ENCODE data around the gene TBC1D22A.

TBC1D22A gene

DNA sequence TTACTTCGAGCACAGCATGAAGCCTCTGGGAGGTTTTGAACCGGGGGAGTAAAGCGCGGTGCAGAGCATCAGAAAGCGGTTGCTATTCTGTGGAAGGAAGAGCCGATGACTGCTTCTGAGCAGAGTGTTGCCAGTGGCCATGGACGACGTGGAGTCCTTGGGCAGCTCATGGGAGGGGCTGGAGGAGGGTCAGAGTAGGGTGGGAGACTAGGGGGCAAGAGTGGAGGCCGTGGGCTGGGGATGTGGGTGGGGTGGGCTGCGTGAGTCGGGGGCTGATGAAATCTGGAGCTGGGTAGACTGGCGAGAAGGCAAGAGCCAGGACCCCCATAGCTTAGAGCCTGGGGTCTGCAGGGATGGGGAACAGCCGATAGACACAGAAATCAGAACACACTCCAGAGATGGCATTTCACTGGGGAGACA lies 40.2 kb downstream of the TBC1D22A start:
- no peaks in the 10 kb centered on the region for H3K27me3 ChIP-seq (ENCODE audit: control insufficient read depth in 1 of 2, insufficient read depth in 2 of 2, low read length in 2 of 2)
- H3K4me3 ChIP-seq (ENCODE audit: low read length in 2 of 2): no peak overlapping the region
- peaks cover 17 to 25% of the 10 kb centered on the region in 2 donors for H3K36me3 ChIP-seq (ENCODE audit: control insufficient read depth in 2 of 2, insufficient read depth in 2 of 2, low read length in 2 of 2)
- no peaks in the 10 kb centered on the region for H3K4me1 ChIP-seq (ENCODE audit: control insufficient read depth, insufficient read depth, low read length)
- H3K9ac ChIP-seq (ENCODE audit: low read length in 2 of 2): no peak overlapping the region
- H3K27ac ChIP-seq (ENCODE audit: low read length): no peak overlapping the region
- no peaks in the 10 kb centered on the region for H3K9me3 ChIP-seq (ENCODE audit: control insufficient read depth in 2 of 2, low read length in 2 of 2)

DNA sequence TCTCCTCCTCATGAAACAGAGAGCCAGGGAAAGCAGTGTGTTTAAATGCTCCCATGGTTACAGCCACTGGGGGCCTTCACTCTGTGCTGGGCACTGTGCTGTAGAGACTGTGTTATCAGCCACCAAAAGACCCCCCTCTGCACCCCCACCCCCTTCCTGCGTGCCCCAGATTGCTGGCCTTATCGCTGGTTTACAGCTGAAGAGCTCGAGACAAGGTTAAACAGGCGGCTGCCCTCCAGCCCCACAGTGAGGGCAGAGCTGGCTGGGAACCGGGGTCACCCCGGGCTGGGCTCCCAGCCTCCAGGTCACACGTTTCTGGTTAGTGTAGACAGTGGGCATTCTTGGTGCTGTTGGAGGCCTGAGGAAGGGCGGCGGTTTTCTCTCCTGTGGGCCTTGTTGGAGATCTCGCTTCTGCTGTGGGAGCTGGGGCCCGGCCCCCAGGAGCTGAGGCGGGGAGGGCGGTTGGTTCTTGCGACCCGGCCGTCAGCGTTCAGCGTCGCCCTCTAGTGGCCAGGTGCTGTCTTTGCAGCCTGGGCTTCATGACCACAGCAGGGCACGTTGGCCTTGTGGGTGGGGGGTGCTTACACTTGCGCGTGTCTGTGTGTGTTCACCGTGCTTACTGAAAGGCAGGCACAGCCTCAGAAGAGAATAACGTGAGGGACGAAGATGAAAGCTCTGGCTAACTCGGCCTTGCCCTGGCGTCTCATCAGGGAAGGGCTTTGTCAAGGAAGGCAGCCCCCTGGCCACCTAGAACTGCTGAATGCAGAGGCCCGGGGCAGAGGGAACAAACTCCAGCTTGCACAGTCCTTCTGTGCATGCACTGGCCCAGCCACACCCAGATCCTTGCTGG lies 40.8 kb downstream of the TBC1D22A start:
- H3K27me3 ChIP-seq (ENCODE audit: control insufficient read depth in 1 of 2, insufficient read depth in 2 of 2, low read length in 2 of 2): no peaks in the 10 kb centered on the region
- H3K27ac ChIP-seq (ENCODE audit: low read length): no peak overlapping the region
- H3K4me1 ChIP-seq (ENCODE audit: control insufficient read depth, insufficient read depth, low read length): no peaks in the 10 kb centered on the region
- H3K9ac ChIP-seq (ENCODE audit: low read length in 2 of 2): no peak overlapping the region
- H3K4me3 ChIP-seq (ENCODE audit: low read length in 2 of 2): no peak overlapping the region
- H3K9me3 ChIP-seq (ENCODE audit: control insufficient read depth in 2 of 2, low read length in 2 of 2): no peaks in the 10 kb centered on the region
- H3K36me3 ChIP-seq (ENCODE audit: control insufficient read depth in 2 of 2, insufficient read depth in 2 of 2, low read length in 2 of 2): peaks cover 16 to 20% of the 10 kb centered on the region in 2 donors

DNA sequence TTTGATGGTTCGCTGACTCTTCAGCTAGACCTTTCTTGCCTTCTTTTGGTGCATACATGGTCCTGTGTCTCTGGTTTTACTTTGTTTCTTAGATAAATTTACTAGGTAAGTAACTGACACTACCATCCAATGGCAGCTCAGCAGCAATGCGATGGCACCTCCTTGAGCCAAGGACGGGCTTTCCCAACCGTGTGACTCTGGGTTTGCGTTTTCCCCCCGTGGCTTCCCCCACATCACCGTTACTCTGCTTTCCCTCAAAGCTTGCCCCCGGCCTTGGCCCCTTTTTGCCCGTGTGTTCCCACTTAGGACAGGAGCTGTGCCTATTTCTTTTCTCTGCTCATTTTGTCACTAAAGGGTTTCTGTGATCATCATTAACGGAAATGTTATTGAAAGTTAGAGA lies 41.5 kb downstream of the TBC1D22A start:
- Histone ChIP-seq H3K27ac (ENCODE audit: low read length) (no peak overlapping the region), H3K4me3 (ENCODE audit: low read length in 2 of 2) (no peak overlapping the region), H3K27me3 (ENCODE audit: control insufficient read depth in 1 of 2, insufficient read depth in 2 of 2, low read length in 2 of 2) (no peaks in the 10 kb centered on the region), H3K36me3 (ENCODE audit: control insufficient read depth in 2 of 2, insufficient read depth in 2 of 2, low read length in 2 of 2) (peaks cover 16 to 20% of the 10 kb centered on the region in 2 donors), H3K4me1 (ENCODE audit: control insufficient read depth, insufficient read depth, low read length) (no peaks in the 10 kb centered on the region), H3K9me3 (ENCODE audit: control insufficient read depth in 2 of 2, low read length in 2 of 2) (no peaks in the 10 kb centered on the region), H3K9ac (ENCODE audit: low read length in 2 of 2) (no peak overlapping the region)

DNA sequence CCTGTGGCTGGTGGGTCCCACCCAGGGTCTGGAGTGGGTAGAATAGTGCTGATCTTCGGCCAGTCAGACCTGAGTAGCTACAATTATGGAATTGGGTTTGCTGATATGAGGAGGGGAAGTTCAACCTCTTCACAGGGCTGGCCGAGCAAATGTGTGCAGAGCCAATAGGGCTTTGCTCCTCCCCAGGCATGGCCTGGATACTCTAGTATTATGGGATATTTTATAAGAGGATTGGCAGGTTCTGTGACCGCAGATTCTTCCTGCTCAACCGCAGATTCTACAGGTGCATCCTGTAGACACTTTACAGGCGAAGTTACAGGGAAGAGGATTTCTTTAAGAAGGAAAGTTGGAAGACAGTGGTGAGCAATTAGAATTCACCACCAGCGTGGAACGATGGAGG lies 44.3 kb downstream of the TBC1D22A start:
- Histone ChIP-seq H3K9me3 (ENCODE audit: control insufficient read depth in 2 of 2, low read length in 2 of 2) (no peaks in the 10 kb centered on the region), H3K9ac (ENCODE audit: low read length in 2 of 2) (no peak overlapping the region), H3K27ac (ENCODE audit: low read length) (no peak overlapping the region), H3K27me3 (ENCODE audit: control insufficient read depth in 1 of 2, insufficient read depth in 2 of 2, low read length in 2 of 2) (no peaks in the 10 kb centered on the region), H3K36me3 (ENCODE audit: control insufficient read depth in 2 of 2, insufficient read depth in 2 of 2, low read length in 2 of 2) (peaks cover 5 to 15% of the 10 kb centered on the region in 2 donors), H3K4me1 (ENCODE audit: control insufficient read depth, insufficient read depth, low read length) (no peaks in the 10 kb centered on the region), H3K4me3 (ENCODE audit: low read length in 2 of 2) (no peak overlapping the region)

DNA sequence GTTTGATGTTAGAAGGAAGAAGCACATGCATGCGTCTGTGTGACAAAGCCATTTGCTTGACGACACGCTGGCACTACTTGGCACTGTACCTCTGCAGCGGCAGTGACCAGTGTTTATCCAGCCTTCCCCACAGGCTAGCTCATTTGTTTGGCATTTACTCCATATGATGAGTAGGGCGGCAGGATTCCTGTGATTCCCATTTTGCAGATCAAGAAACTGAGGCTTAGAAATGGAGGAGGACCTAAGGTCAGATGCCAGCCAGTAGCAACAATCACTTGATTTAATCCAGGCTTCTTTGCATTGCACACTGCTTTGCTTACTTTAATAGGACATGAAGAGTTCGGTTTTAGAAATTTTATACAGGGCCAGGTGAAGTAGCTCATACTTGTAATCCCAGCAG lies 45.0 kb downstream of the TBC1D22A start:
- no peak overlapping the region for H3K27ac ChIP-seq (ENCODE audit: low read length)

DNA sequence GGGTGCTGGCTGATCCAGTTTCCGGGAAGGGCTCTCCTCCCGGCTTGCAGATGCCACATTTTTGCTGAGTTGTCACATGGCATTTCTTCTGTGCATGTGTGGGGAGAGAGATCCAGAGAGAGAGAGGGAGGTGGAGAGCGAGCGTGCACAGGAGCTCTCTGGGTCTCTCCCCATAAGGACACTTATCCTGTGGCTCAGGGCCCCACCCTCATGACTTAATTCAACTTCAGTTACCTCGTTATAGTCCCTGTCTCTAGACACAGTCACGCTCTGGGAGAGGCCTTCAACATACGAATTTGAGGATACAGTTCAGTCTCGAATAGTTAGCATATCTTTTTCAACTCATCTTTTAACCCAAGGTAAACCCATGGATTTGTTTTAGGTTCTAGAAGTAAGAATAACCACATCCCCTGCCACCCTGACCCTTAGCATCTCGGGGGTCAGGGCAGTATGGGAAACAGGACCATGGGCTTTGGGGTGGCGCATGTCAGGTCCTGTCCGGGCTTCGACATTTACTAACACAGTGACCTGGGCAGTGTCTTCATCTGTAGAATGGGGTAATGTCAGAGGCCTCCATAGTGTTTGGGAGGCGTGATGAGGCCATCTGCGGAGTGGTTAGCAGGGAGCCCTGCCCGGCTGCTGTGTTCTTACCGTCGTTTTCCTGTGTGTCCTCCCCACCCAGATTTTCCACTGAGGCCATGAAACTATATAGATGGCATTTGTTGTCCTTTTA lies 46.9 kb downstream of the TBC1D22A start:
- Histone ChIP-seq H3K4me1 (ENCODE audit: control insufficient read depth, insufficient read depth, low read length) (peaks cover 4% of the 10 kb centered on the region), H3K27ac (ENCODE audit: low read length) (no peak overlapping the region), H3K9me3 (ENCODE audit: control insufficient read depth in 2 of 2, low read length in 2 of 2) (no peaks in the 10 kb centered on the region), H3K9ac (ENCODE audit: low read length in 2 of 2) (no peak overlapping the region), H3K4me3 (ENCODE audit: low read length in 2 of 2) (no peak overlapping the region), H3K36me3 (ENCODE audit: control insufficient read depth in 2 of 2, insufficient read depth in 2 of 2, low read length in 2 of 2) (peaks cover 5 to 13% of the 10 kb centered on the region in 2 donors), H3K27me3 (ENCODE audit: control insufficient read depth in 1 of 2, insufficient read depth in 2 of 2, low read length in 2 of 2) (no peaks in the 10 kb centered on the region)

More for the DNA sequence above, 45.0 kb downstream of the TBC1D22A start:
- Histone ChIP-seq H3K9ac (ENCODE audit: low read length in 2 of 2) (no peak overlapping the region), H3K36me3 (ENCODE audit: control insufficient read depth in 2 of 2, insufficient read depth in 2 of 2, low read length in 2 of 2) (peaks cover 5 to 13% of the 10 kb centered on the region in 2 donors), H3K4me3 (ENCODE audit: low read length in 2 of 2) (no peak overlapping the region), H3K4me1 (ENCODE audit: control insufficient read depth, insufficient read depth, low read length) (no peaks in the 10 kb centered on the region), H3K27me3 (ENCODE audit: control insufficient read depth in 1 of 2, insufficient read depth in 2 of 2, low read length in 2 of 2) (no peaks in the 10 kb centered on the region), H3K9me3 (ENCODE audit: control insufficient read depth in 2 of 2, low read length in 2 of 2) (no peaks in the 10 kb centered on the region)

DNA sequence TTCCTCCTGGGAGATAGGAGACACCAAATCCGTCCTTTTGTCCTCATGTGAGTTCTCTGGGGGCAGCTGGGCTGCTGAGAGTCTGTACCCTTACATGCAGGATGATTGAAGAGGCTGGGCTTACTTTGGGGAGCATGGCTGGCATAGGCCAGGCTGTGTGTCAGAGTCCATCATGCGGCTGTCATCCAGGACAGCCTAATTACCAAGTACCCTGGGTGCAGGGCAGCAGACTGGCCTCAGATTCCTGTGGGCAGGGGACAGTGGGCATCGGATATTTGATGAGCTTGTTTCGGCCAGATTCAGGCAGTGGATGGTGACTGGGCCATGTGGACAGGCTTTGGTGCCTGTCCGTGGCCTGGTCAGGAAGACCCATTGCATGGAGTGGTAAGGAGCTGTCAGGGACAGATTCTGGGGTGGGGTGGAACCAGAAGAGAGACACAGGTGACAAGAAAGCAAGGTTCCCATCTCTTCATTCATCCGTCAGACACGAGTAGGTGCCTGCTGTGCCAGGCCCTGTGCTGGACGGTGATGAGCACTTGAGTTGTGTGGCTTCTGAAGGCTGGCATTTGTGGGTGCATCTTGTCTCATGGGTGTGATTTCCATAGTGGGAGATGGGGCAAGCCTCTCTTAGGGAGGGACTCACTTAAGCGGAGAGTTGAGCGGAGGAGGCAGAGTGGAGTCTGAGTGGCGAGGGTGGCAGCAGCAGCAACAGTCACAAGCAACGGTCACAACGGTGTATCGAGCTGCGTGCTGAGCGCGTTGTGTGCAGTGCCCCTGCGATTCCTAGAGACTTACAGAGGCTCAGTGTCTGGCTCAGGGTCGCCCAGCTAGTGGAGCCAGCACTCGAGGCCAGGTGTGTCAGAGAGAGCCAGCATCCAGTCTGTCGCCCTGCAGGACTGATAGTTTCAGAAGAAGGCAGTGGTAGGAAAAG lies 48.7 kb downstream of the TBC1D22A start:
- H3K9ac ChIP-seq (ENCODE audit: low read length in 2 of 2): no peak overlapping the region
- peaks cover 11% of the 10 kb centered on the region for H3K4me1 ChIP-seq (ENCODE audit: control insufficient read depth, insufficient read depth, low read length)
- no peak overlapping the region for H3K27ac ChIP-seq (ENCODE audit: low read length)
- no peaks in the 10 kb centered on the region for H3K27me3 ChIP-seq (ENCODE audit: control insufficient read depth in 1 of 2, insufficient read depth in 2 of 2, low read length in 2 of 2)
- H3K9me3 ChIP-seq (ENCODE audit: control insufficient read depth in 2 of 2, low read length in 2 of 2): no peaks in the 10 kb centered on the region
- H3K4me3 ChIP-seq (ENCODE audit: low read length in 2 of 2): no peak overlapping the region
- peaks cover 5 to 7% of the 10 kb centered on the region in 2 donors for H3K36me3 ChIP-seq (ENCODE audit: control insufficient read depth in 2 of 2, insufficient read depth in 2 of 2, low read length in 2 of 2)

DNA sequence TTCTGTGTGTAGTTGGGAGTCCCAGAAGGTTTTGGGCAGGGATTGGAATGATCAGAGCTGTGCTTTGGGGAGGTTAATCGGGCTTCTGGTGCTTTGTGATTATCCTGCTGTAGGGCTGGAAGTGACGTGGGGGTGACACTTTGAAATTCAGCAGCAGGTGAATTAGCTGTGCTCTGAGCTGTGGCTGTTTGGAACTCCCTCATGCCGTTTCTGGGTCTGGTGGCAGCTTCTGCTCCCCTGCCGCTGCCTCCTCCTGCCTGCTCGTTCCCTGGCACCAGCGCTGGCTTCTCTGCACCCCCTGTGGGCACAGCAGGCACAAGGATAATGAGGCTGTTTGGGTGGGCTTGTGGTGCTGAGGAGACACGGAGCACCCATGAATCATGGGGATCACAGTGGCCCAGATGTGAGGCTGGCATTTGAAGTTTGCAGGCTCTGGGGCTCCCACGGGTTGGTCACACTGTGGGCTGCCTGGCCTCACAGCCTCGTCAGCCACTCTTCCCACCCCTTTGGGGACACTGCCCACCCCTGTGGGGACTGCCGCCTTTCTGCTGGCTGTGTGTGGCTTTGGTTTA lies 49.7 kb downstream of the TBC1D22A start:
- H3K4me1 ChIP-seq (ENCODE audit: control insufficient read depth, insufficient read depth, low read length): peaks cover 11% of the 10 kb centered on the region
- H3K27ac ChIP-seq (ENCODE audit: low read length): no peak overlapping the region
- H3K4me3 ChIP-seq (ENCODE audit: low read length in 2 of 2): no peak overlapping the region
- no peaks in the 10 kb centered on the region for H3K9me3 ChIP-seq (ENCODE audit: control insufficient read depth in 2 of 2, low read length in 2 of 2)
- H3K9ac ChIP-seq (ENCODE audit: low read length in 2 of 2): no peak overlapping the region
- peaks cover 4 to 7% of the 10 kb centered on the region in 2 donors for H3K36me3 ChIP-seq (ENCODE audit: control insufficient read depth in 2 of 2, insufficient read depth in 2 of 2, low read length in 2 of 2)
- no peaks in the 10 kb centered on the region for H3K27me3 ChIP-seq (ENCODE audit: control insufficient read depth in 1 of 2, insufficient read depth in 2 of 2, low read length in 2 of 2)

DNA sequence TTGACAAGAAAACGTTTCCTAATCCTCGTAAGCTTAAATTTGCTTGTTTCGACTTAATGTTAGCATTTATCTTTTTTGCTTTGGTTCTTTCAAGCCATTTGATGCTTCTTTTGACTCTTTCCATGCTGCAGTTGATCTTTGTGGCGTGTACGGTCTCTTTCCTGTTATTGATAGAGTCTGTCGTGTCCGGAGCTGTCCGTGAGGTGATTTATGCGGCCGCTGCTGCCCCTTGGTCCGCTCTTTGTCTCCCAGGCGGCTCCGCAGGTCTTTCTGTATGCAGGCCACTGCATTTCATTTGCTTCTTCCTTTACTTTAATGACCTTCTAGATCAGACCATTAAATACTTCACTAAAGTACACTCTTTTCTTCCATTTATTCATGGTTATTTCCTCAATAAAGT lies 50.3 kb downstream of the TBC1D22A start:
- Histone ChIP-seq H3K27me3 (ENCODE audit: control insufficient read depth in 1 of 2, insufficient read depth in 2 of 2, low read length in 2 of 2) (no peaks in the 10 kb centered on the region), H3K9ac (ENCODE audit: low read length in 2 of 2) (no peak overlapping the region), H3K36me3 (ENCODE audit: control insufficient read depth in 2 of 2, insufficient read depth in 2 of 2, low read length in 2 of 2) (peaks cover 0 to 4% of the 10 kb centered on the region in 2 donors), H3K4me1 (ENCODE audit: control insufficient read depth, insufficient read depth, low read length) (peaks cover 11% of the 10 kb centered on the region), H3K9me3 (ENCODE audit: control insufficient read depth in 2 of 2, low read length in 2 of 2) (no peaks in the 10 kb centered on the region), H3K4me3 (ENCODE audit: low read length in 2 of 2) (no peak overlapping the region), H3K27ac (ENCODE audit: low read length) (no peak overlapping the region)
